Astrocyte (in vitro differentiated cells and primary cell): Measurements from ENCODE around the gene ARHGAP6. TPM values are rescaled to one million over a fixed set of nuclear protein-coding genes. Genes with fewer than 3 reads are reported as not detected.

Experiments used
- DNase-seq: peaks from one replicate; pipeline ENCODE4 v3.0.0-alpha.2; 2010; ENCODE audit warnings: low read depth
- FAIRE-seq: peaks from 2 replicates; lab custom pipeline; 2011; peaks lifted over from hg19 to GRCh38; lab: Jason Lieb, UNC
- H2AFZ ChIP-seq: 2 replicates; pipeline ENCODE4 v1.6.0; 2012; ENCODE audit warnings: low read depth, low read length, inconsistent platforms
- H3K27ac ChIP-seq: 2 replicates; pipeline ENCODE4 v1.5.1; 2011; ENCODE audit warnings: low read depth, low read length, inconsistent platforms
- H3K27me3 ChIP-seq: 2 replicates; pipeline ENCODE4 v1.6.0; 2011; ENCODE audit warnings: low read length, inconsistent platforms; ENCODE audit not compliant: insufficient read depth
- H3K36me3 ChIP-seq: 2 replicates; pipeline ENCODE4 v1.5.1; 2011; ENCODE audit warnings: low read length, inconsistent platforms; ENCODE audit not compliant: insufficient read depth
- H3K4me1 ChIP-seq: 2 replicates; pipeline ENCODE4 v1.5.1; 2011; ENCODE audit warnings: low read length, inconsistent platforms; ENCODE audit not compliant: insufficient read depth
- H3K4me2 ChIP-seq: 2 replicates; pipeline ENCODE4 v1.6.0; 2012; ENCODE audit warnings: low read length, inconsistent platforms
- H3K4me3 ChIP-seq: 2 replicates; pipeline ENCODE4 v1.5.1; 2011; ENCODE audit warnings: low read depth, mild to moderate bottlenecking, low read length, inconsistent platforms; ENCODE audit not compliant: insufficient read depth
- H3K79me2 ChIP-seq: 2 replicates; pipeline ENCODE4 v1.6.0; 2012; ENCODE audit warnings: mild to moderate bottlenecking, low read length, inconsistent platforms; ENCODE audit not compliant: insufficient read depth
- H3K9ac ChIP-seq: 2 replicates; pipeline ENCODE4 v1.6.0; 2012; ENCODE audit warnings: mild to moderate bottlenecking, low read length, inconsistent platforms
- H3K9me3 ChIP-seq: 2 replicates; pipeline ENCODE4 v1.5.1; 2012; ENCODE audit warnings: low read depth, mild to moderate bottlenecking, low read length, inconsistent platforms; ENCODE audit not compliant: insufficient read depth
- H4K20me1 ChIP-seq: 2 replicates; pipeline ENCODE4 v1.6.0; 2012; ENCODE audit warnings: low read length, inconsistent platforms; ENCODE audit not compliant: insufficient read depth
- H3K27ac Mint-ChIP-seq: one replicate; pipeline ENCODE4 v1.8.0; 2021; ENCODE audit warnings: mild to moderate bottlenecking, mixed read lengths; ENCODE audit not compliant: unreplicated experiment
- H3K27me3 Mint-ChIP-seq: one replicate; pipeline ENCODE4 v1.8.0; 2021; ENCODE audit warnings: low read depth, mixed read lengths; ENCODE audit not compliant: unreplicated experiment
- H3K36me3 Mint-ChIP-seq: one replicate; pipeline ENCODE4 v1.8.0; 2021; ENCODE audit warnings: low read depth, mixed read lengths; ENCODE audit not compliant: unreplicated experiment
- H3K4me1 Mint-ChIP-seq: one replicate; pipeline ENCODE4 v1.8.0; 2021; ENCODE audit warnings: low read depth, mixed read lengths; ENCODE audit not compliant: unreplicated experiment
- H3K4me3 Mint-ChIP-seq: one replicate; pipeline ENCODE4 v1.8.0; 2021; ENCODE audit warnings: mild to moderate bottlenecking, moderate library complexity, mixed read lengths; ENCODE audit not compliant: unreplicated experiment
- H3K9me3 Mint-ChIP-seq: one replicate; pipeline ENCODE4 v1.8.0; 2021; ENCODE audit warnings: mild to moderate bottlenecking, mixed read lengths; ENCODE audit not compliant: unreplicated experiment
- CTCF ChIP-seq: IDR thresholded peaks from 2 replicates; pipeline ENCODE4 v1.5.1; 2011; ENCODE audit warnings: low read depth, mild to moderate bottlenecking, inconsistent platforms, low read length, moderate library complexity; ENCODE audit not compliant: insufficient read depth
- EZH2 ChIP-seq: IDR thresholded peaks from 2 replicates; pipeline ENCODE4 v1.6.1; 2012; ENCODE audit warnings: mild to moderate bottlenecking, low read length, inconsistent platforms; ENCODE audit not compliant: insufficient read depth
- total RNA-seq: library from RNA; stranded (reverse); gene quantifications from 2 replicates; pipeline ENCODE4 v1.2.1, GENCODE V29; 2021

Gene ARHGAP6
- total RNA-seq, 1 donor from 2014 or later = 0.30 TPM

GRCh38 chrX:11282043-11282442 lies 383.7 kb downstream of the ARHGAP6 start:
- H3K27ac ChIP-seq = no peak overlapping the region
- no peaks in the 10 kb centered on the region for H3K4me1 Mint-ChIP-seq
- H3K27me3 Mint-ChIP-seq = no peaks in the 10 kb centered on the region
- no peak overlapping the region for H3K4me2 ChIP-seq
- H3K27me3 ChIP-seq = no peaks in the 10 kb centered on the region
- no peaks in the 10 kb centered on the region for H3K36me3 ChIP-seq
- no peaks in the 10 kb centered on the region for H3K9me3 ChIP-seq
- H3K4me3 Mint-ChIP-seq = no peak overlapping the region
- no peaks in the 10 kb centered on the region for H3K36me3 Mint-ChIP-seq
- H4K20me1 ChIP-seq = no peaks in the 10 kb centered on the region
- no peak for DNase-seq
- no peak overlapping the region for H2AFZ ChIP-seq
- no peaks in the 10 kb centered on the region for H3K9me3 Mint-ChIP-seq
- TF ChIP-seq EZH2 = no peak
- TF ChIP-seq CTCF = no peak
- no peak overlapping the region for H3K4me3 ChIP-seq
- H3K9ac ChIP-seq = no peak overlapping the region
- H3K27ac Mint-ChIP-seq = no peak overlapping the region
- no peaks in the 10 kb centered on the region for H3K79me2 ChIP-seq
- no peaks in the 10 kb centered on the region for H3K4me1 ChIP-seq
- FAIRE-seq = peak; percentile 96

- H3K9me3 ChIP-seq = no peaks in the 10 kb centered on the region
- no peaks in the 10 kb centered on the region for H4K20me1 ChIP-seq
- H3K4me3 Mint-ChIP-seq = no peak overlapping the region
- H3K4me1 Mint-ChIP-seq = peaks cover 7% of the 10 kb centered on the region
- no peak overlapping the region for H3K27ac ChIP-seq
- no peaks in the 10 kb centered on the region for H3K27me3 ChIP-seq
- no peaks in the 10 kb centered on the region for H3K36me3 Mint-ChIP-seq
- H3K9me3 Mint-ChIP-seq = no peaks in the 10 kb centered on the region
- H3K27me3 Mint-ChIP-seq = no peaks in the 10 kb centered on the region
- no peak overlapping the region for H3K4me3 ChIP-seq
- H3K9ac ChIP-seq = no peak overlapping the region
- FAIRE-seq = peak; percentile 93
- H3K27ac Mint-ChIP-seq = no peak overlapping the region
- H3K4me2 ChIP-seq = no peak overlapping the region
- peak; percentile 57 for DNase-seq
- peaks cover 8% of the 10 kb centered on the region for H3K4me1 ChIP-seq
- no peaks in the 10 kb centered on the region for H3K36me3 ChIP-seq
- no peak overlapping the region for H2AFZ ChIP-seq
- no peaks in the 10 kb centered on the region for H3K79me2 ChIP-seq
- TF ChIP-seq CTCF (no peak), EZH2 (no peak)
These were observed 392.2 kb downstream of the ARHGAP6 start for GRCh38 chrX:11273544-11273943.

DNA sequence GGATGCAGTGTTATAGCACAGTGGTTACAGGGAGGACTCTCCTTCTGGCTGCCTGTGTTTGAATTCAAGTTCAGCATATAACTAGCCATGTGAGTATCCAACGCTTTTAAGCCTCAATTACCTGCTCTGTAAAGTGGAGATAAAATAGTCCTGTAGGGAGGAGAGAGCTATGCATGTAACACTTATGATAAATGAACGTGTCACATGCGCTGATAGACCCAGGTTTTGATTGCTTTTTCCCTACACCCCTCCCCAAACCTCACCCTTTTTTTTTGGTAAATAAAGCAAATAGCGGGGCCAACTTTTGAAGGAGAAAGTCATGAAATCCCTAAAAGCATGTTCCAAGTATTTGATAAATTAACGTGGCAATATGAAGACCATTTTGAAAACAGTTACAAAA lies 392.9 kb downstream of the ARHGAP6 start:
- H2AFZ ChIP-seq = no peak overlapping the region
- no peaks in the 10 kb centered on the region for H3K36me3 ChIP-seq
- H3K79me2 ChIP-seq = no peaks in the 10 kb centered on the region
- DNase-seq = no peak
- H4K20me1 ChIP-seq = no peaks in the 10 kb centered on the region
- peak; percentile 55 for FAIRE-seq
- H3K9me3 Mint-ChIP-seq = no peaks in the 10 kb centered on the region
- no peaks in the 10 kb centered on the region for H3K36me3 Mint-ChIP-seq
- peaks cover 8% of the 10 kb centered on the region for H3K4me1 ChIP-seq
- H3K9ac ChIP-seq = no peak overlapping the region
- no peaks in the 10 kb centered on the region for H3K27me3 ChIP-seq
- H3K27ac ChIP-seq = no peak overlapping the region
- H3K4me1 Mint-ChIP-seq = peaks cover 7% of the 10 kb centered on the region
- no peak overlapping the region for H3K4me3 ChIP-seq
- no peak overlapping the region for H3K27ac Mint-ChIP-seq
- no peaks in the 10 kb centered on the region for H3K27me3 Mint-ChIP-seq
- H3K4me2 ChIP-seq = no peak overlapping the region
- TF ChIP-seq CTCF = no peak
- no peak for TF ChIP-seq EZH2
- no peaks in the 10 kb centered on the region for H3K9me3 ChIP-seq
- H3K4me3 Mint-ChIP-seq = no peak overlapping the region
